ENCODE results near the gene AEBP2. TPM values are rescaled to one million over a fixed set of nuclear protein-coding genes. Genes with fewer than 3 reads are reported as not detected.

AEBP2 gene
- total RNA-seq, 1 donor from 2014 or later = 11.9 TPM

DNA sequence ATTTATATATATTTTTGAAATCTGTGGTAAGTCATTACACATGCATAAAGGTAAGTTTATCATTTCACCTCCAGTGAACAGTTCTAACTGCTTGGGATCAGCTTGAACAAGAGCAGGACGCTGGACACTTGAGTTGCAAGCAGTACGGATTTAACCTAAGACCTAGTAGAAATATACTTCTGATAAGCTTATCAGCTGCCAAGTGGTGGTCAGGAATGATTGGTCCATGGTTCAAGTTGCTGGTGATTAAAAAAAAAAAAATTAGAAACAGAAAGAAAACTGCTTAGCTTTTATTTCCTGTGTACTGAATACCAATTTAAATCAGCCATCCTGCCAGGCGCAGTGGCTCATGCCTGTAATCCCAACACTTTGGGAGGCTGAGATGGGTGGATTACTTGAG is 88.6 kb downstream of the AEBP2 start:
- no peak overlapping the region for H3K4me3 ChIP-seq (ENCODE audit: low read depth, low read length)
- H3K36me3 ChIP-seq (ENCODE audit: control insufficient read depth, insufficient read depth, low read length) = no peaks in the 10 kb centered on the region
- DNase-seq (ENCODE audit: low read depth) = no peak
- H3K27me3 ChIP-seq (ENCODE audit: control insufficient read depth, insufficient read depth, low read length) = no peaks in the 10 kb centered on the region
- TF ChIP-seq, protein P1, sequence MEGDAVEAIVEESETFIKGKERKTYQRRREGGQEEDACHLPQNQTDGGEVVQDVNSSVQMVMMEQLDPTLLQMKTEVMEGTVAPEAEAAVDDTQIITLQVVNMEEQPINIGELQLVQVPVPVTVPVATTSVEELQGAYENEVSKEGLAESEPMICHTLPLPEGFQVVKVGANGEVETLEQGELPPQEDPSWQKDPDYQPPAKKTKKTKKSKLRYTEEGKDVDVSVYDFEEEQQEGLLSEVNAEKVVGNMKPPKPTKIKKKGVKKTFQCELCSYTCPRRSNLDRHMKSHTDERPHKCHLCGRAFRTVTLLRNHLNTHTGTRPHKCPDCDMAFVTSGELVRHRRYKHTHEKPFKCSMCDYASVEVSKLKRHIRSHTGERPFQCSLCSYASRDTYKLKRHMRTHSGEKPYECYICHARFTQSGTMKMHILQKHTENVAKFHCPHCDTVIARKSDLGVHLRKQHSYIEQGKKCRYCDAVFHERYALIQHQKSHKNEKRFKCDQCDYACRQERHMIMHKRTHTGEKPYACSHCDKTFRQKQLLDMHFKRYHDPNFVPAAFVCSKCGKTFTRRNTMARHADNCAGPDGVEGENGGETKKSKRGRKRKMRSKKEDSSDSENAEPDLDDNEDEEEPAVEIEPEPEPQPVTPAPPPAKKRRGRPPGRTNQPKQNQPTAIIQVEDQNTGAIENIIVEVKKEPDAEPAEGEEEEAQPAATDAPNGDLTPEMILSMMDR (IDR thresholded peaks at IDR 0.05; ENCODE audit: insufficient read depth, low read length, poor library complexity, severe bottlenecking) = no peak

DNA sequence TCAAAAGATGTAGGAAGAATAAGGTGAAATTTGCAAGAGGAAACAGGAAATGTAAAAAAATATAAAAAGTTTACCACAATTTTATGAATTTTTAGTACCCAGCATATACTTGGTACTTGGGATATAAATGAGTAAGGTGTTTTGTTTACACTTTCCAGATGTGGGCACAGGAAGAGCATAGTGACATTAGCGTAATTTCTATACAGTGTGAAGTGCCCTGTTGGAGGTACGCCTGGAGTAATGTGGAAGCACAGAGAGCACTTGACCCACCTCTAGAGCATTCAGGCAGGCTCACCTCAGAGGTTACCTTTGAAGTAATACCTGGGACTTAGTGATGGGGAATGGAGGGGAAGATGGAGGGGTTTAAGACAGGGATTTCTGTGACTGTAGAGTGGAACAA is 89.5 kb downstream of the AEBP2 start:
- H3K36me3 ChIP-seq (ENCODE audit: control insufficient read depth, insufficient read depth, low read length) = no peaks in the 10 kb centered on the region
- DNase-seq (ENCODE audit: low read depth) = no peak
- no peak overlapping the region for H3K4me3 ChIP-seq (ENCODE audit: low read depth, low read length)
- H3K27me3 ChIP-seq (ENCODE audit: control insufficient read depth, insufficient read depth, low read length) = no peaks in the 10 kb centered on the region
- TF ChIP-seq, protein P1 (IDR thresholded peaks at IDR 0.05; ENCODE audit: insufficient read depth, low read length, poor library complexity, severe bottlenecking) = no peak

- TF ChIP-seq, protein P1 (IDR thresholded peaks at IDR 0.05; ENCODE audit: insufficient read depth, low read length, poor library complexity, severe bottlenecking) = no peak
- Histone ChIP-seq H3K36me3 (ENCODE audit: control insufficient read depth, insufficient read depth, low read length) (no peaks in the 10 kb centered on the region), H3K27me3 (ENCODE audit: control insufficient read depth, insufficient read depth, low read length) (no peaks in the 10 kb centered on the region), H3K4me3 (ENCODE audit: low read depth, low read length) (no peak overlapping the region)
- no peak for DNase-seq (ENCODE audit: low read depth)
Observed at GRCh38 chr12:19529951-19530636, 90.8 kb downstream of the AEBP2 start.

GRCh38 chr12:19530637-19531023 is 91.3 kb downstream of the AEBP2 start:
- Histone ChIP-seq H3K4me3 (ENCODE audit: low read depth, low read length) (no peak overlapping the region), H3K27me3 (ENCODE audit: control insufficient read depth, insufficient read depth, low read length) (no peaks in the 10 kb centered on the region), H3K36me3 (ENCODE audit: control insufficient read depth, insufficient read depth, low read length) (no peaks in the 10 kb centered on the region)
- no peak for DNase-seq (ENCODE audit: low read depth)
- TF ChIP-seq, protein P1 (IDR thresholded peaks at IDR 0.05; ENCODE audit: insufficient read depth, low read length, poor library complexity, severe bottlenecking) = no peak

DNA sequence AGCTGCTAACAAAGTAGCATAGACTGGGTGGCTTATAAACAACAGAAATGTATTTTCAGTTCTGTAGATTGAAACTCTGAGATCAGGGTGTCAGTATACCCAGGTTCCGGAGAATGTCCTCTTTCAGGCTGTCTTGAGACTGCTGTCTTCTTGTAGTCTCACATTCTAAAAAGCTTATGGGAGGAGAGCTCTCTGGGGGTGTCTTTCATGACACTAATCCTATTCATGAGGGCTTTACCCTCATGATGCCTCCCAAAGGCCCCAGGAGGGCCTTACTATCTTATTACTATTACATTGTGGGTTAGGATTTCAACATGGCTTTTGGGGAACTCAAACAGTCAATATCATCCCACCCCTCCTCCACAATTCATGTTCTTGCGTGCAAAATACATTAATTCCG is 94.3 kb downstream of the AEBP2 start:
- Histone ChIP-seq H3K4me3 (ENCODE audit: low read depth, low read length) (no peak overlapping the region), H3K36me3 (ENCODE audit: control insufficient read depth, insufficient read depth, low read length) (no peaks in the 10 kb centered on the region), H3K27me3 (ENCODE audit: control insufficient read depth, insufficient read depth, low read length) (no peaks in the 10 kb centered on the region)
- TF ChIP-seq, protein P1 (IDR thresholded peaks at IDR 0.05; ENCODE audit: insufficient read depth, low read length, poor library complexity, severe bottlenecking) = no peak
- DNase-seq (ENCODE audit: low read depth) = no peak

DNA sequence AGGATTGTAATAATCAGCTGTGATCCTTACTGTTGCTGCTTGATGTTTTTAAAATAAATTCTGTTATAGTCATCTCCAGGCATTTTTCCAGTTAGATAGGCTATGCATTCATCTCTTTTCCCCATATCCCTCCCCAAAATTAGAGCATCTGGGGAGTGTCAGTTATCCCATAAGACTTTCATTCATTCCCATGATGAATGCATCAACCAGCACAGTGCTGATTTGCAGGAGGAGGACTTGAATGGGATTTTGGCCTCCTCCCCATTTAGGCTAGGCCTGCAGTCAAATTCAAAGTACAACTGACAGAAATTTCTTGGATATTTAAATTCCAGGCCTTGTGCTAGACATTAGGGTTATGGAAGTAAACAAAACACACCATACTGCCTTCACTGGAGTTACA is 99.8 kb downstream of the AEBP2 start:
- Histone ChIP-seq H3K4me3 (ENCODE audit: low read depth, low read length) (no peak overlapping the region), H3K27me3 (ENCODE audit: control insufficient read depth, insufficient read depth, low read length) (no peaks in the 10 kb centered on the region), H3K36me3 (ENCODE audit: control insufficient read depth, insufficient read depth, low read length) (no peaks in the 10 kb centered on the region)
- TF ChIP-seq, protein P1 (IDR thresholded peaks at IDR 0.05; ENCODE audit: insufficient read depth, low read length, poor library complexity, severe bottlenecking) = no peak
- no peak for DNase-seq (ENCODE audit: low read depth)

Measured in kidney epithelial cell (primary cell).